ENCODE measurements around the gene RAPGEF1. TPM values are rescaled to one million over a fixed set of nuclear protein-coding genes. Genes with fewer than 3 reads are reported as not detected.

Gene RAPGEF1
- total and polyA plus RNA-seq, 9 of the 15 experiments (the other 6 are each of a cell fraction or from before 2014, with no cell fraction given), result 0.06 to 44.1 (median 19.9) TPM

- peaks cover 6 to 19% of the 10 kb centered on the region in 2 experiments; a peak in 4 of 5 replicates for H3K4me1 ChIP-seq (replicated peaks in 1 of 2; ENCODE audit: control insufficient read depth in 2 of 2, insufficient read depth in 2 of 2, low read length in 2 of 2)
- peak overlapping the region; percentile 10; the same call in 1 of the 3 replicates for H3K27ac ChIP-seq (ENCODE audit: extremely low read depth, low read depth, low read length)
- no peaks in the 10 kb centered on the region for H3K27me3 ChIP-seq (ENCODE audit: control insufficient read depth in 2 of 2, insufficient read depth in 2 of 2, low read length in 2 of 2)
- POLR2A ChIA-PET, result interaction anchor here (0.6 kb wide), 1 partner anchor 284 kb away, joined by 3 read pairs; no protein-coding TSS in a partner anchor
- no peak for TF ChIP-seq JUN (IDR thresholded peaks at IDR 0.05; ENCODE audit: borderline replicate concordance, low read depth, low read length)
- no peak for TF ChIP-seq JUN (CRISPR knock-in tag; IDR thresholded peaks at IDR 0.05; ENCODE audit: borderline replicate concordance)
- TF ChIP-seq POLR2G (IDR thresholded peaks at IDR 0.05; ENCODE audit: low read depth, low read length), result 0 out of 2 replicates have a peak, but pooled peaks have one; percentile 7
- TF ChIP-seq NR4A1 (CRISPR knock-in tag; IDR thresholded peaks at IDR 0.05), result no peak
- TF ChIP-seq NR4A1 (tag; IDR thresholded peaks at IDR 0.05), result no peak
- 0 out of 2 replicates have a peak, but pooled peaks have one; percentile 16 for TF ChIP-seq L3MBTL2 (IDR thresholded peaks at IDR 0.05)
- H3K9ac ChIP-seq (ENCODE audit: insufficient read depth in 1 of 2, low read depth in 2 of 2, low read length in 2 of 2), result peak overlapping the region in 1 of 2 experiments; percentile 76; a peak in 1 of 4 replicates
- DNase-seq (ENCODE audit: extremely low read depth in 1 of 4, low spot score in 3 of 4) (no peak), ATAC-seq (no peak), FAIRE-seq (no peak)
- no peaks in the 10 kb centered on the region for H4K20me1 ChIP-seq (replicated peaks; ENCODE audit: control insufficient read depth, insufficient read depth, low read length)
- no peaks in the 10 kb centered on the region for H3K79me2 ChIP-seq (ENCODE audit: control insufficient read depth, insufficient read depth, low read length)
- intact Hi-C loops (cut with micrococcal nuclease) (no loop called here), in situ Hi-C loops (cut with MboI) (loop anchor here (5.0 kb wide), 1 partner anchor 147 kb away; the partner anchor contains the start of gene RAPGEF1)
- WGBS (ENCODE audit: insufficient coverage, low coverage, missing lambda C conversion rate), result 78% methylated on average over 12 of the region's 20 CpGs
- no peak overlapping the region for H3K4me3 ChIP-seq
- H3K4me2 ChIP-seq (ENCODE audit: insufficient read depth, low read length), result no peak overlapping the region
- H3K9me1 ChIP-seq (ENCODE audit: control insufficient read depth, insufficient read depth, low read length), result no peaks in the 10 kb centered on the region
- no TSS peak for BruUV-seq (replicated peaks)
- no peak overlapping the region for H2AFZ ChIP-seq (ENCODE audit: low read depth, low read length)
- CTCF ChIA-PET (ENCODE audit: low intra/inter-chr PET ratio), result interaction anchor here (0.7 kb wide), 1 partner anchor 152 kb away, joined by 3 read pairs; no protein-coding TSS in a partner anchor
- H3K9me3 ChIP-seq (replicated peaks; ENCODE audit: control insufficient read depth, insufficient read depth, low read depth, low read length), result no peaks in the 10 kb centered on the region
- peaks cover 33% of the 10 kb centered on the region; the same call in 2 of the 3 replicates for H3K36me3 ChIP-seq (ENCODE audit: control insufficient read depth, insufficient read depth, low read length)
Measured at GRCh38 chr9:131594906-131595665, 144.8 kb downstream of the RAPGEF1 start.
